ENCODE measurements around the gene PSMB7.

DNA sequence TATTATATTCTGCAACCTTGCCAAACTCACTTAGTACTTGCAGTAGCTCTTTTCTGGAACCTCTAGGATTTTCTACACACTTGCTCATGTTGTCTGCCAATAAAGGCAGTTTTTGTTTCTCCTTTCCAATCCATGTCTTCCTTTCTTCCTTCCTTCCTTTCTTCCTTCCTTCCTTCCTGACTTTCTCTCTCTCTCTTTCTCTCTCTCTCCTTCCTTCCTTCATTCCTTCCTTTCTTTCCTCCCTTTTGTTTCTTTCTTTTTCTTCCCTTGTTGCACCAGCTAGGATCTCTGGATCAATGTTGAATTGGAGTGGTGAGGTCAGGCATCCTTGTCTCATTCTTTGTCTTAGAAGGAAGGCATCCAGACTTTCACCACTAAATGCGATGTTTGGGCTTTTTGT lies 47.5 kb upstream of the PSMB7 start:
- no peak for TF ChIP-seq MYC (IDR thresholded peaks at IDR 0.05; ENCODE audit: low read depth, low read length)
- TF ChIP-seq, protein P1, sequence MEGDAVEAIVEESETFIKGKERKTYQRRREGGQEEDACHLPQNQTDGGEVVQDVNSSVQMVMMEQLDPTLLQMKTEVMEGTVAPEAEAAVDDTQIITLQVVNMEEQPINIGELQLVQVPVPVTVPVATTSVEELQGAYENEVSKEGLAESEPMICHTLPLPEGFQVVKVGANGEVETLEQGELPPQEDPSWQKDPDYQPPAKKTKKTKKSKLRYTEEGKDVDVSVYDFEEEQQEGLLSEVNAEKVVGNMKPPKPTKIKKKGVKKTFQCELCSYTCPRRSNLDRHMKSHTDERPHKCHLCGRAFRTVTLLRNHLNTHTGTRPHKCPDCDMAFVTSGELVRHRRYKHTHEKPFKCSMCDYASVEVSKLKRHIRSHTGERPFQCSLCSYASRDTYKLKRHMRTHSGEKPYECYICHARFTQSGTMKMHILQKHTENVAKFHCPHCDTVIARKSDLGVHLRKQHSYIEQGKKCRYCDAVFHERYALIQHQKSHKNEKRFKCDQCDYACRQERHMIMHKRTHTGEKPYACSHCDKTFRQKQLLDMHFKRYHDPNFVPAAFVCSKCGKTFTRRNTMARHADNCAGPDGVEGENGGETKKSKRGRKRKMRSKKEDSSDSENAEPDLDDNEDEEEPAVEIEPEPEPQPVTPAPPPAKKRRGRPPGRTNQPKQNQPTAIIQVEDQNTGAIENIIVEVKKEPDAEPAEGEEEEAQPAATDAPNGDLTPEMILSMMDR (IDR thresholded peaks at IDR 0.05; ENCODE audit: low read depth, low read length): no peak
- TF ChIP-seq POLR2A (IDR thresholded peaks at IDR 0.05; ENCODE audit: extremely low read depth, insufficient read length): no peak
- TF ChIP-seq, protein P2, sequence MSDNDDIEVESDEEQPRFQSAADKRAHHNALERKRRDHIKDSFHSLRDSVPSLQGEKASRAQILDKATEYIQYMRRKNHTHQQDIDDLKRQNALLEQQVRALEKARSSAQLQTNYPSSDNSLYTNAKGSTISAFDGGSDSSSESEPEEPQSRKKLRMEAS (IDR thresholded peaks at IDR 0.05; ENCODE audit: low read depth, low read length): no peak

All from NB4 (cell line).